ENCODE measurements around the gene DAAM2. TPM values are rescaled to one million over a fixed set of nuclear protein-coding genes. Genes with fewer than 3 reads are reported as not detected.
A peak's percentile ranks its signal among the peaks of the same experiment; 100 is the strongest.

DAAM2 gene
- total RNA-seq, 4 donors from 2014 or later: 25.9 to 84.0 (median 48.5) TPM

DNA sequence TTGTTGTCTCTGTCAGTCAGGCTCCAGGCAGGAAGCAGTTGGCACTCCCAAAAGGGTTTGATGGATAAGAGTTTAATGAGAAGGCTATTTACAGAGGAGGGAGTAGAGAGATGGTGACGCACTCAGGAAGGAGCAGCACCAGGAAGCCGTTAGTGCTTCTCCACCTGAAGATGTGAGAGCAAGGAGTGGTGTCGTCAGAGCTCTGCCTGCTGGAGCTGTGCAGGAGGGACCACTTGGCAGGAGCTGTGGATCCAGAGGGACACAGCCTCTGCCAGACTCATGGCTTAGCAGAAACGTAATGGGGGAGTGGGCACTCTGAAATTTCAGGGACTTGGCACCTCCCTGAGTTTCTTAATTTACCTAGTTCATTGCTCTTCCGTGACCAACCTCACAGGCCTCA lies 16.8 kb downstream of the DAAM2 start:
- no peak for TF ChIP-seq POLR2A (IDR thresholded peaks at IDR 0.05)
- TF ChIP-seq, protein P1, sequence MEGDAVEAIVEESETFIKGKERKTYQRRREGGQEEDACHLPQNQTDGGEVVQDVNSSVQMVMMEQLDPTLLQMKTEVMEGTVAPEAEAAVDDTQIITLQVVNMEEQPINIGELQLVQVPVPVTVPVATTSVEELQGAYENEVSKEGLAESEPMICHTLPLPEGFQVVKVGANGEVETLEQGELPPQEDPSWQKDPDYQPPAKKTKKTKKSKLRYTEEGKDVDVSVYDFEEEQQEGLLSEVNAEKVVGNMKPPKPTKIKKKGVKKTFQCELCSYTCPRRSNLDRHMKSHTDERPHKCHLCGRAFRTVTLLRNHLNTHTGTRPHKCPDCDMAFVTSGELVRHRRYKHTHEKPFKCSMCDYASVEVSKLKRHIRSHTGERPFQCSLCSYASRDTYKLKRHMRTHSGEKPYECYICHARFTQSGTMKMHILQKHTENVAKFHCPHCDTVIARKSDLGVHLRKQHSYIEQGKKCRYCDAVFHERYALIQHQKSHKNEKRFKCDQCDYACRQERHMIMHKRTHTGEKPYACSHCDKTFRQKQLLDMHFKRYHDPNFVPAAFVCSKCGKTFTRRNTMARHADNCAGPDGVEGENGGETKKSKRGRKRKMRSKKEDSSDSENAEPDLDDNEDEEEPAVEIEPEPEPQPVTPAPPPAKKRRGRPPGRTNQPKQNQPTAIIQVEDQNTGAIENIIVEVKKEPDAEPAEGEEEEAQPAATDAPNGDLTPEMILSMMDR (IDR thresholded peaks at IDR 0.05 in 4 of 5, conservative IDR thresholded peaks at IDR 0.05 in 1 of 5): no peak
- no peak overlapping the region for H3K4me3 ChIP-seq
- in situ Hi-C loops (cut with MboI; ENCODE audit: low sequenced_read_pairs in 4 of 4): no loop called here
- intact Hi-C loops (cut with DNase I; ENCODE audit: low total_unique reads): no loop called here
- DNase-seq (no peak), ATAC-seq (peak; percentile 11 to 22)
- no peaks in the 10 kb centered on the region for H3K27me3 ChIP-seq
- peaks cover 34 to 55% of the 10 kb centered on the region in 2 donors for H3K4me1 ChIP-seq
- no peaks in the 10 kb centered on the region for H3K9me3 ChIP-seq
- H3K27ac ChIP-seq: peak overlapping the region in 3 of 4 donors; percentile 32 to 89 (median 65)
- no peaks in the 10 kb centered on the region for H3K36me3 ChIP-seq

DNA sequence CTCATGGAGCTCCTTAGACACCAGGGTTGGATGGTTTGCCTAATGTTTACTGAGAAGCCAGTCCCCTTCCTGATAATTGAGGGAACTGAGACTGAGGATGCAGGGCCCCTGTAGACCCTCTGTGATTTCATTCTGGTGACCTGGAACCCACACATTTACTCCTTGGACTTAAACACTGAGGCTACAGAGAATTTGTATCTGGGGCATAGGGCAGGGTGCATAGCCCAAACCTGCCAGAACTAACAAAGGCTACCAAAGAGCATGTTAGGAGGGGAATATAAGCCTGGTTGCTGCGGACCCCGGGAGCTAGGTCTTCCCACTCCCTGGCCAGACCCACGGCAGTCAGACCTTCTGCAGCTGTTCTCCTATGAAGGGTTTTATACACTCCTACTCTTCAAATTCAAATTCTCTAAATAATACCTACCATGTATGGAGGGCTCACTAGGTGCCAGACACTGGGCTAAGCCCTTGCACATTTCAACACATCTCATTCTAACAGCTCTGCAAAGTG lies 19.7 kb downstream of the DAAM2 start:
- H3K4me3 ChIP-seq: no peak overlapping the region
- no peaks in the 10 kb centered on the region for H3K36me3 ChIP-seq
- no peaks in the 10 kb centered on the region for H3K27me3 ChIP-seq
- no peak for ATAC-seq
- intact Hi-C loops (cut with DNase I; ENCODE audit: low total_unique reads) (no loop called here), in situ Hi-C loops (cut with MboI; ENCODE audit: low sequenced_read_pairs in 4 of 4) (no loop called here)
- TF ChIP-seq, protein P1 (IDR thresholded peaks at IDR 0.05 in 4 of 5, conservative IDR thresholded peaks at IDR 0.05 in 1 of 5): no peak
- no peak for TF ChIP-seq POLR2A (IDR thresholded peaks at IDR 0.05)
- no peak for DNase-seq
- no peaks in the 10 kb centered on the region for H3K9me3 ChIP-seq
- H3K27ac ChIP-seq: peak overlapping the region in 3 of 4 donors; percentile 40 to 89 (median 64)
- peaks cover 30 to 61% of the 10 kb centered on the region in 2 donors for H3K4me1 ChIP-seq

- intact Hi-C loops (cut with DNase I; ENCODE audit: low total_unique reads) (no loop called here), in situ Hi-C loops (cut with MboI; ENCODE audit: low sequenced_read_pairs in 4 of 4) (no loop called here)
- Histone ChIP-seq H3K36me3 (no peaks in the 10 kb centered on the region), H3K9me3 (no peaks in the 10 kb centered on the region), H3K27ac (peak overlapping the region in 3 of 4 donors; percentile 40 to 89 (median 64)), H3K4me1 (peaks cover 30 to 61% of the 10 kb centered on the region in 2 donors), H3K4me3 (no peak overlapping the region), H3K27me3 (no peaks in the 10 kb centered on the region)
- DNase-seq: no peak
- ATAC-seq: peak; percentile 1 to 31
- TF ChIP-seq, protein P1 (IDR thresholded peaks at IDR 0.05 in 4 of 5, conservative IDR thresholded peaks at IDR 0.05 in 1 of 5): no peak
- no peak for TF ChIP-seq POLR2A (IDR thresholded peaks at IDR 0.05)
These were observed 20.3 kb downstream of the DAAM2 start for GRCh38 chr6:39812496-39812852.

DNA sequence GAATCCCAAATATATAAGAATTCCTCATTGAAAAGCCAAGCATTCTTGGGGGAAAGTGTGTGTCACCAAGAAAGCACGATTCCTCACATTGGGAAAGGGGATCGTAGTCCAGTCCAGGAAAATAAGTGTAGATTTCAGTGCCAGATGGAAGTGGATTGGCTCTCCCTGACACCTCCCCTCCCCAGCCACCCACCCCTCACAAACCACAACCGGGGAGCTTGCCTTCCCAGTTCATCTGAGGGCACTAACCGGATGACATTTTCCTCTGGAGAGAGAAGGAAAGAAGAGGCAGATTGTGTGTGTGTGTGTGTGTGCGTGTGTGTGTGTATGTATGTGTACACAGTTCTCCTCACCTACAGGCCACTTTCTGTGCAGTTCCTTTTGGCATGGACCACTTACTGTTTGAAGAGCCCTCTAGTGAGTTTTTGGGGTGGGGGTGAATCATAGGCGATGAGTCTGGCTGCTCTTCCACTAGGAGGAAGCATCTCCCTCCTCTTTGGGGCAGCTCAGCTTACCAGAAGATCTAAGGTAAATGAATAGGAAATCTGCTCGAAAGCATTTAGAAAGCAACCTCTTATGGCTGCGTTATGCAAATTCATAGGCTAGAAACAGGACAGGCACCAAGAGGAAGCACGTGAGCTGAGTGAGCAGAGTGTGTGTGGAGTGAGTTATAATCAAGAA lies 20.8 kb downstream of the DAAM2 start:
- in situ Hi-C loops (cut with MboI; ENCODE audit: low sequenced_read_pairs in 4 of 4) (no loop called here), intact Hi-C loops (cut with DNase I; ENCODE audit: low total_unique reads) (no loop called here)
- Histone ChIP-seq H3K4me1 (peaks cover 30 to 61% of the 10 kb centered on the region in 2 donors), H3K36me3 (no peaks in the 10 kb centered on the region), H3K27ac (peak overlapping the region; percentile 31 to 89 (median 52)), H3K4me3 (no peak overlapping the region), H3K27me3 (no peaks in the 10 kb centered on the region), H3K9me3 (no peaks in the 10 kb centered on the region)
- no peak for TF ChIP-seq POLR2A (IDR thresholded peaks at IDR 0.05)
- TF ChIP-seq, protein P1 (IDR thresholded peaks at IDR 0.05 in 4 of 5, conservative IDR thresholded peaks at IDR 0.05 in 1 of 5): peak in 1 of 5 experiments; percentile 13
- peak; percentile 30 to 44 for ATAC-seq
- DNase-seq: peak in 1 of 2 donors; percentile 54

All from gastrocnemius medialis (tissue), 4 donors.